Endothelial cell (in vitro differentiated cells): ENCODE measurements around the gene ALDH1B1. TPM values are rescaled to one million over a fixed set of nuclear protein-coding genes. Genes with fewer than 3 reads are reported as not detected.

ENCODE experiments used
- DNase-seq: peaks from one replicate; pipeline ENCODE4 v3.0.0; 2021; ENCODE audit warnings: low spot score
- H3K27ac Mint-ChIP-seq: one replicate; pipeline ENCODE4 v1.8.0; 2021; ENCODE audit warnings: mixed read lengths, inconsistent platforms; ENCODE audit not compliant: unreplicated experiment
- H3K27me3 Mint-ChIP-seq: one replicate; pipeline ENCODE4 v1.8.0; 2021; ENCODE audit warnings: mild to moderate bottlenecking, moderate library complexity, mixed read lengths, inconsistent platforms; ENCODE audit not compliant: unreplicated experiment
- H3K36me3 Mint-ChIP-seq: one replicate; pipeline ENCODE4 v1.8.0; 2021; ENCODE audit warnings: mild to moderate bottlenecking, low read depth, mixed read lengths, inconsistent platforms; ENCODE audit not compliant: unreplicated experiment
- H3K4me1 Mint-ChIP-seq: one replicate; pipeline ENCODE4 v1.8.0; 2021; ENCODE audit warnings: mild to moderate bottlenecking, mixed read lengths, inconsistent platforms; ENCODE audit not compliant: unreplicated experiment
- H3K4me3 Mint-ChIP-seq: one replicate; pipeline ENCODE4 v1.8.0; 2021; ENCODE audit warnings: mild to moderate bottlenecking, mixed read lengths, inconsistent platforms; ENCODE audit not compliant: unreplicated experiment
- H3K9me3 Mint-ChIP-seq: one replicate; pipeline ENCODE4 v1.8.0; 2021; ENCODE audit warnings: mixed read lengths, inconsistent platforms; ENCODE audit not compliant: unreplicated experiment
- total RNA-seq: library from RNA; stranded (reverse); fragmentation: NEBNext Ultra II Directional; extraction: Animal tissue kit (Norgen Biotek cat#: 25700); gene quantifications from one replicate; pipeline ENCODE4 v1.2.1, GENCODE V29; 2021; ENCODE audit not compliant: unreplicated experiment
- TF ChIP-seq, protein P1 (sequence below): fragments of 200-600 bp; sonication (generic); IDR thresholded peaks from one replicate; pipeline ENCODE4 v1.5.0; 2021; ENCODE audit warnings: antibody characterized with exemption; ENCODE audit not compliant: unreplicated experiment

The ALDH1B1 gene
- total RNA-seq, 1 donor from 2014 or later, result 18.7 TPM

DNA sequence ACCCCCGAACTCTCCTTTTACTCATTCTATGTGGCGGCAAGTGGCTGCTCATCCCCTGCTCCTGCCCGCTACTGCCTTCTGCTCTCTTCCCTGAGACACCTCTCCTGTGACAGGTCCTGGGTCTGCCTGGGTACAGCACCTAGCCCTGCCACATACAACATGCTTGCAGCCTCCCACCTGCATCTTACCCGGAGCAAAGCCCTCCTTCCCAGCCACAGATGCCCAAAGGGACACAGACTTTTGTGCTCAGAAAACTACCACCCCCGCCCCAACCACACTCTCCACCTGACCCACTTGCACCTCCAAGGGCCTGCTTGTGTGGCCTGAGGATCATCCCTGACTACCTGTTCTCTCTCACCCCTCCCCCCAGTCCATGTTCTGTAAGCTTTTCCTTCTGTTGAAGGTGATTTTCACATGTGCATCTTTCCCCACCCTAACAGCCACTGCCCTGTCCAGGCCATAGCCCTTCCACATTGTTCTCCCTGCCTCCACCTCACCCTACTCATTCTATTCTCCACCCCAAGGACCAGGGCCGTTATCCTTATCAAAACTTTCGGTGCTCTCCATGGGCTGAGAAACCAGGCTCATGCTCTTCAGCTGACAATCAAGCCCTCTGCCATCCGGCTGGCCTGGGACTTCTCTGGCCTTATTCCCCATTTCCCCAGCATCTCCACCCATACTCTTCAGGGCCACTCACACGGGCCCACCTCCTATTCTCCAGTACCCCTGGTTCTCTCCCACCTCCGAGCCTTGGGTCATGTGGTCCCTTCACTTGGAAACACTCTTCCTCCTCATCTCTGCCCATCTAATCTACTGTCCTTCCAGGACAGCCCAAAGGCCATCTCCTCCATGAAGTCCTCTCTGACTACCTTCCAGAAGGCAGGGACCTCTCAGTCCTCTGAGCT is 46.4 kb upstream of the ALDH1B1 start:
- TF ChIP-seq, protein P1, sequence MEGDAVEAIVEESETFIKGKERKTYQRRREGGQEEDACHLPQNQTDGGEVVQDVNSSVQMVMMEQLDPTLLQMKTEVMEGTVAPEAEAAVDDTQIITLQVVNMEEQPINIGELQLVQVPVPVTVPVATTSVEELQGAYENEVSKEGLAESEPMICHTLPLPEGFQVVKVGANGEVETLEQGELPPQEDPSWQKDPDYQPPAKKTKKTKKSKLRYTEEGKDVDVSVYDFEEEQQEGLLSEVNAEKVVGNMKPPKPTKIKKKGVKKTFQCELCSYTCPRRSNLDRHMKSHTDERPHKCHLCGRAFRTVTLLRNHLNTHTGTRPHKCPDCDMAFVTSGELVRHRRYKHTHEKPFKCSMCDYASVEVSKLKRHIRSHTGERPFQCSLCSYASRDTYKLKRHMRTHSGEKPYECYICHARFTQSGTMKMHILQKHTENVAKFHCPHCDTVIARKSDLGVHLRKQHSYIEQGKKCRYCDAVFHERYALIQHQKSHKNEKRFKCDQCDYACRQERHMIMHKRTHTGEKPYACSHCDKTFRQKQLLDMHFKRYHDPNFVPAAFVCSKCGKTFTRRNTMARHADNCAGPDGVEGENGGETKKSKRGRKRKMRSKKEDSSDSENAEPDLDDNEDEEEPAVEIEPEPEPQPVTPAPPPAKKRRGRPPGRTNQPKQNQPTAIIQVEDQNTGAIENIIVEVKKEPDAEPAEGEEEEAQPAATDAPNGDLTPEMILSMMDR, result no peak
- Mint-ChIP-seq H3K27me3 (peaks cover 9% of the 10 kb centered on the region), H3K36me3 (peaks cover 6% of the 10 kb centered on the region), H3K9me3 (no peaks in the 10 kb centered on the region), H3K4me3 (no peak overlapping the region), H3K4me1 (peaks cover 27% of the 10 kb centered on the region), H3K27ac (no peak overlapping the region)
- DNase-seq, result no peak

DNA sequence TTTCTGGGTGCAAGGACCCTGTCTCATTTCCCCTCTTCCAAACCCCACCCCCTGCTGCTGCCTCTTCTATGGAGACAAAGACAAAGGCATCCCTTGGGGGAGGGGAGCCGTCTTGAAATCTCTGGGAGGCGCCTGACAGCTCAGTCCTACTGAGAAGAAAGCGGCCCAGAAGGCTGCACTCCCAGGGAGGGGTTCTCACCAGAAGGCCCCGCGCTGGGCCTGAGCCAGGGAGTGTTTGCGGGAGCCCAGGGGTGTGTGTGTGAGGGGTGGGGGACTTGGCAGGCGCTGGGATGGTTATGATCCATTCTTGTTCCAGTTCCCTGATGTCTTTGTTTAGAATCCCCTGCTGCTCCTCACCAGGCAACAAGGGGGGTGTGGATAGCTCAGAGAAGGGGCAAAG is 45.7 kb upstream of the ALDH1B1 start:
- H3K27me3 Mint-ChIP-seq, result peaks cover 9% of the 10 kb centered on the region
- TF ChIP-seq, protein P1, result no peak
- H3K36me3 Mint-ChIP-seq, result peaks cover 6% of the 10 kb centered on the region
- no peaks in the 10 kb centered on the region for H3K9me3 Mint-ChIP-seq
- no peak overlapping the region for H3K27ac Mint-ChIP-seq
- no peak for DNase-seq
- no peak overlapping the region for H3K4me3 Mint-ChIP-seq
- H3K4me1 Mint-ChIP-seq, result peaks cover 28% of the 10 kb centered on the region

DNA sequence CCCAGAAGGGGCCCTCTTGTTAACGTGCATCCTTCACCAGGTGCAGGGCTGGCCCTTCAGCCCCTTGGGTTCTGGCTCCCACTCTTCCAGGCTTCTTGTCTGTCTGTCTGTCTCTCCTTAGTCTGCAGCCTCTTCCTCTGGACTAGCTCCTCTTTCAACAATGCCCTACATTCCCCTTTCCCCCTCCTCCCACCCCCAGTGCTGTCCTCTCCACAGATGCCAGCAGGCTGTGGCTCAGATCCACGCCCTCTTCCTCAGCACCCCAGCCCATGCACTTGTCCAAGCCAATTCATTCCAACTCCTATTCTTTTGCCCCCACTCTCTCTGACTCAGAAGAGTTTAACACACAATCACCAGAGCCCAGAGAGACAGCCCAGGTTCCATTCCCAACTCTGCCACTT is 45.2 kb upstream of the ALDH1B1 start:
- H3K4me1 Mint-ChIP-seq, result peaks cover 31% of the 10 kb centered on the region
- H3K27ac Mint-ChIP-seq, result no peak overlapping the region
- H3K4me3 Mint-ChIP-seq, result no peak overlapping the region
- H3K27me3 Mint-ChIP-seq, result peaks cover 9% of the 10 kb centered on the region
- peaks cover 6% of the 10 kb centered on the region for H3K36me3 Mint-ChIP-seq
- TF ChIP-seq, protein P1, result no peak
- DNase-seq, result no peak
- no peaks in the 10 kb centered on the region for H3K9me3 Mint-ChIP-seq

DNA sequence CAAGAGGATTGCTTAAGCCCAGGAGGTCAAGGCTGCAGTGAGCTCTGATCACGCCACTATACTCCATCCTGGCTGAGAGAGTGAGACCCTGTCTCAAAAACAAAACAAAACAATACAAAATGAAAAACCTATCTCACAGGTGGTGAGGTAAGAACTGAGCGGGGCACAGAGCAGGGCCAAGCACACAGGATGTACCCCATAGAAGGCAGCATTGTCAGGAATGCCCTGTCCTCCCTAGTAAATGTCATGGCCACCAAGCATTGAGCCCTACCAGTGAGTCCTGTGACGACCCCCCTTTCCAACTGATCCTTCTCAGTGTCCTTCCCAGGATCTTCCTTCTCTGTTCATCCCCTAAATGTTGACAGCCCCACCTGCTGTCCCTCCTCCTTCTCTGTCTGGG is 44.6 kb upstream of the ALDH1B1 start:
- H3K27ac Mint-ChIP-seq, result no peak overlapping the region
- TF ChIP-seq, protein P1, result no peak
- no peak for DNase-seq
- no peaks in the 10 kb centered on the region for H3K9me3 Mint-ChIP-seq
- H3K36me3 Mint-ChIP-seq, result no peaks in the 10 kb centered on the region
- H3K27me3 Mint-ChIP-seq, result peaks cover 8% of the 10 kb centered on the region
- peaks cover 24% of the 10 kb centered on the region for H3K4me1 Mint-ChIP-seq
- H3K4me3 Mint-ChIP-seq, result no peak overlapping the region

DNA sequence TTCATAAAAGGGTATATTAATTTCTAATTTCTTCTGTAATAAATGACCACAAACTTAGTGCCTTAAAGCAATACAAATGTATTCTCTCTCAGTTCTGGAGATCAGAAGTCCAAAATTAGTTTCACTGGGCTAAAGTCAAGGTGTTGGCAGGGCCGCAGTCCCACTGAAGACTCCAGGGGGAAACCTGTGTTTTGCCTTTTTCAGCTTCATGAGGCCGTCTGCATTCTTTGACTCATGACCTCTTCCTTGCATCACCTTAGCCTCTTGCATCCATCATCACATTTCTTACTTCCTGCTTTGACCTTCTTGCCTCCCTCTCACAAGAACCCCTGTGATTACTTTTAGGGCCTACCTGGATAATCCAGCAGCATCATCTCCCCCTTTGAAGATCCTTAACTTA is 42.0 kb upstream of the ALDH1B1 start:
- no peaks in the 10 kb centered on the region for H3K9me3 Mint-ChIP-seq
- peaks cover 14% of the 10 kb centered on the region for H3K4me1 Mint-ChIP-seq
- DNase-seq, result no peak
- no peak overlapping the region for H3K4me3 Mint-ChIP-seq
- no peak overlapping the region for H3K27ac Mint-ChIP-seq
- TF ChIP-seq, protein P1, result no peak
- H3K36me3 Mint-ChIP-seq, result no peaks in the 10 kb centered on the region
- peaks cover 4% of the 10 kb centered on the region for H3K27me3 Mint-ChIP-seq
